ENCODE measurements around the gene SPATA21. TPM values are rescaled to one million over a fixed set of nuclear protein-coding genes. Genes with fewer than 3 reads are reported as not detected.
"Not testable (repeated sequence)": the region's sequence is repeated elsewhere in the genome, so short reads cannot be mapped to it uniquely, and the experiment has no call there.

SPATA21 gene
- total RNA-seq, 1 experiment from 2014 or later = not detected

DNA sequence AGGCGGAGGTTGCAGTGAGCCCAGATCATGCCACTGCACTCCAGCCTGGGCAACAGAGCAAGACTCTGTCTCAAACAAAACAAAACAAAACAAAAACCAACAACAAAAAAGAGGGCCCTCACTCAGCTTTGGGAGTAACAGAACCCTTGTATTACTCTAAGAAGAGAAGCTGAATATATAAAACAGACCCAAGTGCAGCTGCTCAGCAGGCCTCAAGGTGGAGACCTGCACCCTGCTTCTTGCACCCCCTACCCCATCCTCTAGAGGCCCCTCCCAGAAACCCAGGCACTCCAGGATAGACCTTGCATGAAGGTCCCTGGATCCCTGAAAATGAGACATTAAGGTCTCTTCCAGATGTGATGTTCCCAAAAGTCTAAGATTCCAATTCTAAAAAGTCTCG, 37.7 kb upstream of the SPATA21 start:
- TF ChIP-seq, protein P1, sequence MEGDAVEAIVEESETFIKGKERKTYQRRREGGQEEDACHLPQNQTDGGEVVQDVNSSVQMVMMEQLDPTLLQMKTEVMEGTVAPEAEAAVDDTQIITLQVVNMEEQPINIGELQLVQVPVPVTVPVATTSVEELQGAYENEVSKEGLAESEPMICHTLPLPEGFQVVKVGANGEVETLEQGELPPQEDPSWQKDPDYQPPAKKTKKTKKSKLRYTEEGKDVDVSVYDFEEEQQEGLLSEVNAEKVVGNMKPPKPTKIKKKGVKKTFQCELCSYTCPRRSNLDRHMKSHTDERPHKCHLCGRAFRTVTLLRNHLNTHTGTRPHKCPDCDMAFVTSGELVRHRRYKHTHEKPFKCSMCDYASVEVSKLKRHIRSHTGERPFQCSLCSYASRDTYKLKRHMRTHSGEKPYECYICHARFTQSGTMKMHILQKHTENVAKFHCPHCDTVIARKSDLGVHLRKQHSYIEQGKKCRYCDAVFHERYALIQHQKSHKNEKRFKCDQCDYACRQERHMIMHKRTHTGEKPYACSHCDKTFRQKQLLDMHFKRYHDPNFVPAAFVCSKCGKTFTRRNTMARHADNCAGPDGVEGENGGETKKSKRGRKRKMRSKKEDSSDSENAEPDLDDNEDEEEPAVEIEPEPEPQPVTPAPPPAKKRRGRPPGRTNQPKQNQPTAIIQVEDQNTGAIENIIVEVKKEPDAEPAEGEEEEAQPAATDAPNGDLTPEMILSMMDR (IDR thresholded peaks at IDR 0.05) = 0 out of 2 replicates have a peak, but pooled peaks have one; percentile 16
- H3K27ac Mint-ChIP-seq; DNase-seq (ENCODE audit: low spot score); H3K4me1 Mint-ChIP-seq; POLR2A ChIA-PET; H3K4me3 Mint-ChIP-seq; H3K27me3 Mint-ChIP-seq (ENCODE audit: low read depth); H3K9me3 Mint-ChIP-seq: not testable (repeated sequence)
- ATAC-seq = peak; percentile 92
- peaks cover 15% of the 10 kb centered on the region for H3K36me3 Mint-ChIP-seq
- CTCF ChIA-PET = interaction anchor here (0.6 to 1.8 kb wide), 3 partner anchors 46 to 146 kb away, joined by 3 to 14 read pairs (median 3); partner anchors contain the start of gene NBPF1

DNA sequence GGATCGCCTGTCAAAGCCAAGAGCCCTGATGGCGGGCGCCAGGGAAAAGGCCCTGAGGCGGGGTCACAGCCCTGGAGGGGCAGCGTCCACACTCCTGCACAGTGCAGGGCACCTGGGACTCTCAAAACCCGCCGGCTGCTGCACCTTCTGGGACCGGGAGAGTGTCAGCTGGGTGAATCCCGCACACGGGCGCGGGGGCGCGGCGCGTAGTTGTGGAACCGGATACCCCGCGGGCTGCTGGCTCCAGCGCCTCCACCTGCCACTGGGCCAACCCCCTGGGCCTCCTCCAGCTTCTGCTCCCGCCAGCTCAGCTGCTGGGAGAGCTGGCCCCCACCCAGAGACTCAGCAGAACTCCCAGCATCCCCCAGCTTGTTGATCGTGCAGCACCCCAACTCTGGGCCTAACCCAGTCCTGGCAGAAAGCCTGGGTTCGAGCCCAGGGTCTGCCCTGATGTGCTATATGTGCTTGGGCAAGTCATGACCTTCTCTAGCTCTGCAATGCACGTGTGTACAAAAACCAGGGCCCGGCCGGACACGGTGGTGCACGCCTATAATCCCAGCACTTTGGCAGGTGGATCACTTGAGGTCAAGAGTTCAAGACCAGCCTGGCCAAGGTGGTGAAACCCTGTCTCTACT, 37.1 kb upstream of the SPATA21 start:
- DNase-seq (ENCODE audit: low spot score) = no peak
- CTCF ChIA-PET = interaction anchor here (0.6 to 1.8 kb wide), 3 partner anchors 47 to 147 kb away, joined by 3 to 14 read pairs (median 3); partner anchors contain the start of gene NBPF1
- no peaks in the 10 kb centered on the region for H3K4me1 Mint-ChIP-seq
- POLR2A ChIA-PET = no interaction called here
- H3K27me3 Mint-ChIP-seq (ENCODE audit: low read depth) = no peaks in the 10 kb centered on the region
- H3K4me3 Mint-ChIP-seq = no peak overlapping the region
- TF ChIP-seq OVOL2 (CRISPR knock-in tag; IDR thresholded peaks at IDR 0.05; ENCODE audit: borderline replicate concordance) = no peak
- TF ChIP-seq TEAD1 (CRISPR knock-in tag; IDR thresholded peaks at IDR 0.05) = no peak
- no peak for TF ChIP-seq NFATC4 (CRISPR knock-in tag; IDR thresholded peaks at IDR 0.05)
- TF ChIP-seq CREM (CRISPR knock-in tag; IDR thresholded peaks at IDR 0.05) = no peak
- TF ChIP-seq, protein P2, sequence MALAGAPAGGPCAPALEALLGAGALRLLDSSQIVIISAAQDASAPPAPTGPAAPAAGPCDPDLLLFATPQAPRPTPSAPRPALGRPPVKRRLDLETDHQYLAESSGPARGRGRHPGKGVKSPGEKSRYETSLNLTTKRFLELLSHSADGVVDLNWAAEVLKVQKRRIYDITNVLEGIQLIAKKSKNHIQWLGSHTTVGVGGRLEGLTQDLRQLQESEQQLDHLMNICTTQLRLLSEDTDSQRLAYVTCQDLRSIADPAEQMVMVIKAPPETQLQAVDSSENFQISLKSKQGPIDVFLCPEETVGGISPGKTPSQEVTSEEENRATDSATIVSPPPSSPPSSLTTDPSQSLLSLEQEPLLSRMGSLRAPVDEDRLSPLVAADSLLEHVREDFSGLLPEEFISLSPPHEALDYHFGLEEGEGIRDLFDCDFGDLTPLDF (CRISPR knock-in tag; IDR thresholded peaks at IDR 0.05) = no peak
- TF ChIP-seq, protein P3, sequence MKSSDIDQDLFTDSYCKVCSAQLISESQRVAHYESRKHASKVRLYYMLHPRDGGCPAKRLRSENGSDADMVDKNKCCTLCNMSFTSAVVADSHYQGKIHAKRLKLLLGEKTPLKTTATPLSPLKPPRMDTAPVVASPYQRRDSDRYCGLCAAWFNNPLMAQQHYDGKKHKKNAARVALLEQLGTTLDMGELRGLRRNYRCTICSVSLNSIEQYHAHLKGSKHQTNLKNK (CRISPR knock-in tag; IDR thresholded peaks at IDR 0.05) = no peak
- no peak for TF ChIP-seq ETV6 (CRISPR knock-in tag; IDR thresholded peaks at IDR 0.05)
- TF ChIP-seq, protein P4, sequence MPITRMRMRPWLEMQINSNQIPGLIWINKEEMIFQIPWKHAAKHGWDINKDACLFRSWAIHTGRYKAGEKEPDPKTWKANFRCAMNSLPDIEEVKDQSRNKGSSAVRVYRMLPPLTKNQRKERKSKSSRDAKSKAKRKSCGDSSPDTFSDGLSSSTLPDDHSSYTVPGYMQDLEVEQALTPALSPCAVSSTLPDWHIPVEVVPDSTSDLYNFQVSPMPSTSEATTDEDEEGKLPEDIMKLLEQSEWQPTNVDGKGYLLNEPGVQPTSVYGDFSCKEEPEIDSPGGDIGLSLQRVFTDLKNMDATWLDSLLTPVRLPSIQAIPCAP (CRISPR knock-in tag; IDR thresholded peaks at IDR 0.05) = no peak
- no peak for TF ChIP-seq ZNF263 (CRISPR knock-in tag; IDR thresholded peaks at IDR 0.05; ENCODE audit: low read depth)
- TF ChIP-seq TCF7 (CRISPR knock-in tag; IDR thresholded peaks at IDR 0.05; ENCODE audit: low read depth) = no peak
- no peak for TF ChIP-seq ZNF423 (CRISPR knock-in tag; IDR thresholded peaks at IDR 0.05)
- TF ChIP-seq FOXP1 (CRISPR knock-in tag; IDR thresholded peaks at IDR 0.05; ENCODE audit: borderline replicate concordance) = no peak
- TF ChIP-seq JUN (CRISPR knock-in tag; IDR thresholded peaks at IDR 0.05) = no peak
- TF ChIP-seq FOXJ3 (CRISPR knock-in tag; IDR thresholded peaks at IDR 0.05; ENCODE audit: borderline replicate concordance) = no peak
- TF ChIP-seq ZNF121 (CRISPR knock-in tag; IDR thresholded peaks at IDR 0.05) = no peak
- no peak for TF ChIP-seq SOX15 (CRISPR knock-in tag; IDR thresholded peaks at IDR 0.05)
- TF ChIP-seq, protein P5, sequence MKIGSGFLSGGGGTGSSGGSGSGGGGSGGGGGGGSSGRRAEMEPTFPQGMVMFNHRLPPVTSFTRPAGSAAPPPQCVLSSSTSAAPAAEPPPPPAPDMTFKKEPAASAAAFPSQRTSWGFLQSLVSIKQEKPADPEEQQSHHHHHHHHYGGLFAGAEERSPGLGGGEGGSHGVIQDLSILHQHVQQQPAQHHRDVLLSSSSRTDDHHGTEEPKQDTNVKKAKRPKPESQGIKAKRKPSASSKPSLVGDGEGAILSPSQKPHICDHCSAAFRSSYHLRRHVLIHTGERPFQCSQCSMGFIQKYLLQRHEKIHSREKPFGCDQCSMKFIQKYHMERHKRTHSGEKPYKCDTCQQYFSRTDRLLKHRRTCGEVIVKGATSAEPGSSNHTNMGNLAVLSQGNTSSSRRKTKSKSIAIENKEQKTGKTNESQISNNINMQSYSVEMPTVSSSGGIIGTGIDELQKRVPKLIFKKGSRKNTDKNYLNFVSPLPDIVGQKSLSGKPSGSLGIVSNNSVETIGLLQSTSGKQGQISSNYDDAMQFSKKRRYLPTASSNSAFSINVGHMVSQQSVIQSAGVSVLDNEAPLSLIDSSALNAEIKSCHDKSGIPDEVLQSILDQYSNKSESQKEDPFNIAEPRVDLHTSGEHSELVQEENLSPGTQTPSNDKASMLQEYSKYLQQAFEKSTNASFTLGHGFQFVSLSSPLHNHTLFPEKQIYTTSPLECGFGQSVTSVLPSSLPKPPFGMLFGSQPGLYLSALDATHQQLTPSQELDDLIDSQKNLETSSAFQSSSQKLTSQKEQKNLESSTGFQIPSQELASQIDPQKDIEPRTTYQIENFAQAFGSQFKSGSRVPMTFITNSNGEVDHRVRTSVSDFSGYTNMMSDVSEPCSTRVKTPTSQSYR (CRISPR knock-in tag; IDR thresholded peaks at IDR 0.05) = no peak
- TF ChIP-seq, protein P6, sequence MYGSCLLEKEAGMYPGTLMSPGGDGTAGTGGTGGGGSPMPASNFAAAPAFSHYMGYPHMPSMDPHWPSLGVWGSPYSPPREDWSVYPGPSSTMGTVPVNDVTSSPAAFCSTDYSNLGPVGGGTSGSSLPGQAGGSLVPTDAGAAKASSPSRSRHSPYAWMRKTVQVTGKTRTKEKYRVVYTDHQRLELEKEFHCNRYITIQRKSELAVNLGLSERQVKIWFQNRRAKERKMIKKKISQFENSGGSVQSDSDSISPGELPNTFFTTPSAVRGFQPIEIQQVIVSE (CRISPR knock-in tag; IDR thresholded peaks at IDR 0.05; ENCODE audit: borderline replicate concordance) = no peak
- TF ChIP-seq ZNF416 (CRISPR knock-in tag; IDR thresholded peaks at IDR 0.05) = no peak
- no peak for ATAC-seq
- H3K9me3 Mint-ChIP-seq = no peaks in the 10 kb centered on the region
- peaks cover 15% of the 10 kb centered on the region for H3K36me3 Mint-ChIP-seq
- H3K27ac Mint-ChIP-seq = no peak overlapping the region

Measured in WTC11 (cell line).